H1 (cell line): Measurements from ENCODE around the gene TNIK.

Source experiments
- JUND ChIP-seq: IDR thresholded peaks from 2 replicates; pipeline ENCODE4 v1.6.1; 2011; ENCODE audit warnings: mild to moderate bottlenecking, improper control_type of control experiment, low read length
- NRF1 ChIP-seq: IDR thresholded peaks from 2 replicates; pipeline ENCODE4 v1.6.1; 2011; ENCODE audit warnings: mild to moderate bottlenecking, low read depth, low read length, improper control_type of control experiment
- TAF1 ChIP-seq: IDR thresholded peaks from 2 replicates; pipeline ENCODE4 v1.6.1; 2011; ENCODE audit warnings: mild to moderate bottlenecking, low read depth, low read length
- TBP ChIP-seq: IDR thresholded peaks from 2 replicates; pipeline ENCODE4 v1.6.1; 2011; ENCODE audit warnings: low read depth, low read length, improper control_type of control experiment
- TF ChIP-seq, protein P1 (sequence below), 3 experiments: IDR thresholded peaks; 1 replicate in 2 of 3; 2 replicates in 1 of 3; pipeline versions ENCODE4 v1.5.1 to v1.6.1; 2011; ENCODE audit warnings: low read length in 3 of 3, mild to moderate bottlenecking in 3 of 3, inconsistent platforms in 2 of 3, low read depth in 1 of 3, moderate library complexity in 1 of 3; ENCODE audit not compliant: insufficient read depth in 1 of 3; ENCODE audit errors: control extremely low read depth in 1 of 3

DNA sequence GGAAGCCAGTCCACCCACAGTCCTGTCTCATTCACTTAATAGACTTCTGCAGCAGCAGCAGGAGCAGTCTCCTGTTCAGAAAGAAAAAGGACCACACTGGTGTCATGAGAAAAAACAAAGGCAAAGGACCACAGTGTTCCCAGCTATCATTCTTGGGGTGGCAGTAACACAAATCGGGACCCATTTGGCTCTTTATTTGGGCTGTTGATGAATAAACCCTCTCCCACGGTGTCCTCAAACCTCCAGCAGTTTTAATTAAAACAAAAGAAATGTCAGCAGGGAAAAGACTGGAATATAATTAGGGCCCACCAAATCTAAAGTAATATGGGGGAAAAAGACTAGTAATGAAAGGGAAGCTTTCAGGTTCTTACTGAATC, 223.2 kb downstream of the TNIK start:
- TF ChIP-seq TBP: no peak
- no peak for TF ChIP-seq TAF1
- TF ChIP-seq, protein P1, sequence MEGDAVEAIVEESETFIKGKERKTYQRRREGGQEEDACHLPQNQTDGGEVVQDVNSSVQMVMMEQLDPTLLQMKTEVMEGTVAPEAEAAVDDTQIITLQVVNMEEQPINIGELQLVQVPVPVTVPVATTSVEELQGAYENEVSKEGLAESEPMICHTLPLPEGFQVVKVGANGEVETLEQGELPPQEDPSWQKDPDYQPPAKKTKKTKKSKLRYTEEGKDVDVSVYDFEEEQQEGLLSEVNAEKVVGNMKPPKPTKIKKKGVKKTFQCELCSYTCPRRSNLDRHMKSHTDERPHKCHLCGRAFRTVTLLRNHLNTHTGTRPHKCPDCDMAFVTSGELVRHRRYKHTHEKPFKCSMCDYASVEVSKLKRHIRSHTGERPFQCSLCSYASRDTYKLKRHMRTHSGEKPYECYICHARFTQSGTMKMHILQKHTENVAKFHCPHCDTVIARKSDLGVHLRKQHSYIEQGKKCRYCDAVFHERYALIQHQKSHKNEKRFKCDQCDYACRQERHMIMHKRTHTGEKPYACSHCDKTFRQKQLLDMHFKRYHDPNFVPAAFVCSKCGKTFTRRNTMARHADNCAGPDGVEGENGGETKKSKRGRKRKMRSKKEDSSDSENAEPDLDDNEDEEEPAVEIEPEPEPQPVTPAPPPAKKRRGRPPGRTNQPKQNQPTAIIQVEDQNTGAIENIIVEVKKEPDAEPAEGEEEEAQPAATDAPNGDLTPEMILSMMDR (IDR thresholded peaks at IDR 0.05; ENCODE audit: control extremely low read depth in 1 of 3, insufficient read depth in 1 of 3, low read depth in 1 of 3, low read length in 3 of 3): no peak
- no peak for TF ChIP-seq NRF1
- TF ChIP-seq JUND: no peak
